IPS DF 19.7 (cell line): ENCODE measurements around the gene ITIH3.

Experiments
- DNase-seq: peaks from one replicate; pipeline ENCODE4 v3.0.0-alpha.2; 2013; ENCODE audit warnings: low read depth, low spot score

The ITIH3 gene

GRCh38 chr3:52795298-52795900 is 803 bp downstream of the ITIH3 start:
- no peak for DNase-seq

DNA sequence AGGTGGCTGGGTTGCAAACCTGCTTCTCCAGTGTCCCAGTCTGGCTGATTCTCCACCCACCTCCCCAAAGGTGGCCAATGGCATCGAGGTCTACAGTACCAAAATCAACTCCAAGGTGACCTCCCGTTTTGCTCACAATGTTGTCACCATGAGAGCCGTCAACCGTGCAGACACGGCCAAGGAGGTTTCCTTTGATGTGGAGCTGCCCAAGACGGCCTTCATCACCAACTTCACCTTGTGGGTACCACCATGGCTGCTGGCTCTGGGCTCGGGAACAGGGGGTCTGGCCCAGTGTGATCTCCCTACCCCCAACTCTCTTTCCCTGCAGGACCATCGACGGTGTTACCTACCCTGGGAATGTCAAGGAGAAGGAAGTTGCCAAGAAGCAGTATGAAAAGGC is 1.8 kb downstream of the ITIH3 start:
- DNase-seq, result no peak

DNA sequence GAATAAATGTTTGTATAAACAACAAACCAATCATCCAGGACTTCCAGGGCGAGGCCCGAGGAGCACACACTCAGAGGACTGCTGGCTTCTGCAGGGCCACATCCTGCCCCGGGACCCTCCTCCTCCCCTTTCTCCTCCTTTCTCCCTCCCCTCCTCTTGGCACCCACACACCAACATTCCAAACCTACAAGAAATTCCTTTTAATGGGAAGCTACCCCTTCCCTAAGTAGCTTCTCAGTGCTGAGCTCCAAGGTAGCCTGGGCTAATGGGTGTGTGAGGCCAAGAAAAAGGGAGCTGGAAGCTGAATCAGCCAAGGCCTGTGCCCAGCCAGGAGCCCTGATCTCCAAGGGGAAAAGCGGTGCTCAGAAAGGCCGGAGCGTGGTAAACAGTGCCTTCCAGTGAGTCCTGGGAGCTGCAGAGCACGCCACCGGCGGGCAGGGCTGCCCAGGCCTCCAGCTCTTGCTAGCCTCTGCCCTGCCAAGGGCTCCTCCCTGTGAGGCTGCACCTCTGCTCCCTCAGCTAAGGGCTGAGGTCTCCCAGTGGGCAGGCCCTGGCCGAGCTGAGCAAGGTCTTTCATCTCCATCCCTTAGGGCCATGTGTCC is 3.9 kb downstream of the ITIH3 start:
- DNase-seq, result no peak

DNA sequence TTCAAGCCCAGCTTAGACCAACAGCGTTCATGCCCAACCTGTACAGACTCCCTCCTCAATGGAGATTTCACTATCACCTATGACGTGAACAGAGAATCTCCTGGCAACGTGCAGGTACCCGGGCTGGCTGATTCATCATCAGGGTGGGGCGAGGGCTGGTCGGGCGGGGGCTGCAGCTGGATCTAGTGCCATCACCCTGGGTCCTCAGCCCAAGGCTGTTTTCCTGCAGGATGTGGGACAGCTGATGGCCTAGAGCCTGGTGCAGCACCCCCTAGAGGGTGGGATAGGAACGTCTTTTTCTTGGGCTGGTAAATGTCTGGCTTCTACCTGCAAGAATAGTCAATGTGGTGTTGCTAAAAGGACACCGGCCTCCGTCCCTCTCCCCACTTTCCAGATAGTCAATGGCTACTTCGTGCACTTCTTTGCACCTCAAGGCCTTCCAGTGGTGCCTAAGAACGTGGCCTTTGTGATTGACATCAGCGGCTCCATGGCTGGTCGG is 4.4 kb downstream of the ITIH3 start:
- DNase-seq, result peak; percentile 45

DNA sequence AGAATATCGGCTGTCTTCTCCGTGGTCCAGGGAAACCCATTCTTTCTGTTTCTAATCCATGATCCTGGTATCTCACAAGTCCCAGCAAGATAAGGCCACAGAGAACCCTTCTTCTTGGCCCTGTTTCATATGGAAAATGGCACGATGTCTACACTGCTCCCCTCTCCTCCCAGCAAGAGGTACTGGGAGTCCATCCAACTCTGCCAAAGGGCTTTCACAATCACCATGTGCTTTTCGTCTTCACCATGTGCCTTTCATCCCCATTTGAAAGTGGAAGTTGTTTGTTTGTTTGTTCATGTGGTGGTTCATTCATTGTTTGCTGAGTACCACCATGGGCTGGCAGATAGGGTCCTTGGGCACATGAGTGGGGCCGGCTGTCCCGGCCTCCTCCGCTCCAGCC is 5.5 kb downstream of the ITIH3 start:
- no peak for DNase-seq

DNA sequence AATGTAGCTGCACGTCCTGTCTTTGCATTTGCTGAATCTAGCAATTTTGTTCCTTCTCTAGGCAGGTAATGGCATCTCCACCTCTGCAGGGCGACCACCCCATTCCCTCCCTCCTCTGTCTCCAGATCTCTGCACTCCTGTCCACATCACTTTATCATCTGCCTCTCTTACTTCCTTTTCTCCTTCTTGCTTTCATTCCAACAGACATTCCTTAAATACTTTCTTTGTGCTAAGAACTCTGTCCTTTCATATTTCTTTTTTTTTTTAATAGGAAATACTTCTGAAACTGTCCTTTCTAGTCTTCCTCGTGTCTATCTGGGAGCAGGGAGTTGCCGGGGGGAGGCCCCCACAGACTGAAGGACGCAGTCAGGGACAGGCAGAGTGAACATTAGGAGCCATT is 7.2 kb downstream of the ITIH3 start:
- DNase-seq, result no peak

DNA sequence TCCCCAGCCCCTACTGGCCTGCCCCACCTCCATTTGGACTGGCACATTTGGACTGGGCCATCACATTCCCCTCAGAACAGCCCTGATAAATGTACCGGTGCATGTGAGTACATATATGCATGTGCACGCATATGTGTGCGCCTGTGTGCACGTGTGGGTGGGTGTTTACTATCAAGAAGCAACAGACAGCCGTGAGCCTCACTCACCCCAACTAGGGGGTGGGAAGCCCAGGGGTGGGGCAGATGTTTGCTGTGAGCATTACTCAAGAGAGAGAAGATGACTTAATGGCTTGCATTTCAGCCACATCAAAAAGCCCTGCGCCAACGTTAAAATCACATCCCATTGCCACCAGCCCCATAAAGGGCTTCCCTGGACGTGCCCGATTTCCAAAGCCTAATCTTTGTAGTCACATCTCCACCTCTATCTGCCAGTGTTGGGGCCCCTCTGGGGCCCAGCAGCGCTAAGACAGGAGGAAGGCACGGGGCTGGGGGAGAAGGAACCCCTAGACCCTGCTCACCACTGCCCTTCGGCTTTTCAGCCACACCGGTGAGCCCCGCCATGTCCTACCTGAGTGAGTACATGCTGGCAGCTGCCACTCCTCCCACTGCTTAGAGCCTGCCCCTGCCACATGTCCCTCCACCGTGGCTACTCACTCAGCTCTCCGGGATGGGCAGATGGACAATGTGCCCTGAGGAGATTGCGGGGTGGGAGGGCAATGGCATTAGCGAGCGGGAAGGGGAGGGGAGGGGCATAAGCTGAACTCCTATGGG is 10.9 kb downstream of the ITIH3 start:
- DNase-seq, result no peak

DNA sequence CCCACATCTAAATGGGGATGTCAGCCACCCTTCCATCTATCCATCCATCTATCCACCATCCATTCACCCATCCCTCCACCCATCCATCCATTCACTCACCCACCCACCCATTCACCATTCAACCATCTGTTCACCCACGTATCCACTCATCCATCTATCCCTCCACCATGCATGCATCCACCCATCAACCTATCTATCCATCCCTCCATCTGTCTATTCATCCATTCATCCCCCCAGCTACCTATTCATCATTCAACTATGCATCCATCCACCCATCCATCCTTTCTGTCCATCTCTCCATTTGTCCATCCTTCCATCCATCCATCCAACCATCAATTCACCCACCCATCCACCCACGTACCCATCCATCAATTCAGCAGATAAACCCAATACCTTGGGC is 14.6 kb downstream of the ITIH3 start:
- no peak for DNase-seq

DNA sequence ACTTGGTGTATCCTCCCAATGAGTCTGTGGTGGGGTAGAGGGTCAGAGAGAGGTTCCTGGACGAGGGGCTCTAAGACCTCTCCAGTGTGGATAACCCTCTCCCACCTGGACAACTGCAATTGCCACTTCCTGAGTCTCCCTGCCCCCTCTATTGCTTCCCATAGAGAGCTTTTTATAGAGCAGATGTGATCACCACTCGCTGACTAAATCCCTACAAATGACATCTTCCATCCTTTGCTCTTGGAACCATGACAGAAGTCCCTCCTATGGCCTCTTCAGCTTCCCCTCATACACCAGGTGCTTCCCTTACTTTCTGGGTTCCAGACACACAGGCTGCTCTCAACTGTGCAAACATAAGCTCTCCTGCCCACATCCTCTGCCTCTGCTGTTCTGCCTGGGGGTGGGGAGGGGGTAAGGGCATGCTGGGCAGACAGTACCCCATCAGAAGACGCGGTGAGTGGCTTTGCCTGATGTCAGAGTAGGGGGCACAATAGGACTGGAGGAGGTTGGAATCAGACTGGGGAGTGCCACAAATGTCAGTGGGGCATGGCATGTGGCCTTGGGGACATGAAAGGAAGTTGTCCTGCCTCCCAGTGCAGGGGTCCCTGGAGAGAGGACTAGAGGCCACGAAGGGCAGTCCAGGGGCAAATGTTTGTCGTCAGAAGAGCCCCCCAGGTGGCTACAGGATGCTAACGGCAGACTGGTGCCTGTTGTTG is 15.2 kb downstream of the ITIH3 start:
- no peak for DNase-seq

GRCh38 chr3:52810923-52811322 is 16.3 kb downstream of the ITIH3 start:
- DNase-seq, result no peak

DNA sequence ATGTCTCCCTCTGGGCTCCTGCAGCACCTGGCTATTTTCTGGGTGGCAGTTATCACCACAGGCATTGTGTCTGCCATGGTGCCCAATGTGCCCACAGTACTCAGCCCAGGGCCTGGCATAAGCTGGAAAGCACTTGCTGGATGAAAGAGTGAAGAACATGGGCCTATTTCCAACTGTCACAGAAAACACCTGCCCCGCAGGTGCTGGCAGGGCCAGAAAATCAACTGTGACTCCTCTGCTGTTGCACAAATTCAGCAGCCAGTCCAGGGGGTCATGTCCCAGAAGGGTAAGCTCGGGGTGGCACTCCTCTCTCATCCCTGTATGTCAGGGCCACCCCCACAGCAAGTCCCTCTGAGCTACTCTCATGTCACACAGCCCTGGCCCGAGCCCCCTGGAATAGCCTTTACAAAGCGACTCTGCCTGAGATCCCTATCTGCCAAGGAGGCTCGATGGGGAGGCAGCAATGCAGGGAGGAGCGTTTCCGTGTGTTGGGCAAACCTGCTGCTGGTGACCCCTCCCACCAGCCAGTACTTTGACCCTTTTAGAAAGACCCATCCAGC is 16.9 kb downstream of the ITIH3 start:
- no peak for DNase-seq

DNA sequence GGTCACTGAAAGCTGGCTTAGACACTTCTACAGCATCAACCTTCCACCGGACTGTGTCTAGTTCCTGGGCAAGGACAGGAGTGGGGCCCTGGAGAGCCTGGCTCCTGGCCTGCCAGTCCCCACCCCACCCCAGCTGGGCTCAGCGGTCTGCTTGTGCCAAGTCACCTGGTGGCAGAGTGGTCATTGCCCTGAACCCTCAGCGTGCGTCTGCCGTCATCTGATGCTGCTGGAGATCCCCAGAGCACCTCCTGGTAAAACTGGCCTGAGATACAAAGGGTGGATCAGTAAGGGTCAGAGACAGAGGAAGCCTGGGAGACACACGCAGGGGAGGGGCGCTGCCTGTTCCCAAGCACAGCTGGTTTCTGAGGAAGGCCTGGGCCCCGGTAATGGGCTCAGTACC is 19.2 kb downstream of the ITIH3 start:
- DNase-seq, result no peak

- DNase-seq, result no peak
These were observed 21.6 kb downstream of the ITIH3 start for GRCh38 chr3:52816199-52816598.

- no peak for DNase-seq
These were observed 22.1 kb downstream of the ITIH3 start for GRCh38 chr3:52816654-52817053.

- DNase-seq, result no peak
These were observed 22.6 kb downstream of the ITIH3 start for GRCh38 chr3:52817221-52817620.

DNA sequence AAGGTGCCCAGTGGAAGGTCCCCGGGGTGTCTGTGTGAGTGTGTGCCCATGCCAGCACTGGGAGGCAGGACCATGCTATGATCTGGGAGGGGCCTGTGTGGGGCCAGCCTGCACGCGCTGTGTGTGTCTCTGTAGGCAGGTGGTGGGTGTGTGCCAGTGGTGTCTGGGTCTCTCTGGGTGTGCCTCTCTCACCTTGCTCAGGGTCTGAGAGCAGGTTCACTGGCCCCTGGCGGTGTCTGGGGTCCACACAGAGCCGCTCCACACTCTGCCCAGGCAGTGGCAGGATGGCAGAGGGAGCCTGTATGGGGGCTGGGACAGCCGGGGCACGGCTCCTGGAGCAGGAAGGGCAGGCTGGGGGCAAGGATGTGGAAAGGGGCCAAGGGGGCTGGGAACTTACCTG is 23.3 kb downstream of the ITIH3 start:
- no peak for DNase-seq

DNA sequence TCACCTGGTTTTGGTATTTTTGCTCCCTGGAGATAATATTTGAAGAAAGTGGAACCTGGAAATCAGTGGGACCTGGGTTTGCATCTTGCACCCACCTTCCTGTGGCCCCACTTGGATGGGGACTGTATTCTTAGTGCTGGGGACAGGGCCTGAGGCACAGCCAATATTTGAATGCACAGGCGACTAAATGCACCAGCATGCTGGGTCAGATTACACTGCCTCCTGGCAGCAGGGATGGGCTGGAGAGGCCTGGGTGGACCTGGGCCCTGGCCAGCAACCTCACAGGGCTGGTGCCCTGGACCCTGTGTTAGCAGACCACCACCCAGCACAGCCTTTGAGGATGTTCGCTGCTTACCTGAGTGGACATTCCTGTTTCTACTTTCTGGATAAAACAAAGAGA is 25.3 kb downstream of the ITIH3 start:
- DNase-seq, result no peak

DNA sequence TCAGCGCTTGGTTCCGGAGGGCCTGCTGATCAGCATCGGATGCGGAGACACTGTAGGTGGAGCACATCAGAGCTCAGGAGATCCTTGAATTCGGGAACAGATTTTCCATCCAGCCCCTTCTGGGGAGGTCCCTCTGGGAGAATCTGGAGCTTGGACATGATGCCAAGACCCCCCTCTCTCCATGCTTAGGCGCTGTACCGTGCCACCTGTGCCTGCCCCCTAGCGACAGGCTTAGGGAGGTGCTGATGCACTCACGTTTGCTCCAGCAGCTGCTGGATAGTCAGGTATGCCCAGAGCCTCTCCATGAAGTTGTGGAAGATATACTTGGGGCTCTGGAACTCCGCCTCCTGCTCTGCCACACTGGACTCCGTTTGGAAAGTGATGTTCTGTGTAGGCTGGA is 26.1 kb downstream of the ITIH3 start:
- DNase-seq, result peak; percentile 38

GRCh38 chr3:52822363-52822762 is 27.8 kb downstream of the ITIH3 start:
- no peak for DNase-seq

DNA sequence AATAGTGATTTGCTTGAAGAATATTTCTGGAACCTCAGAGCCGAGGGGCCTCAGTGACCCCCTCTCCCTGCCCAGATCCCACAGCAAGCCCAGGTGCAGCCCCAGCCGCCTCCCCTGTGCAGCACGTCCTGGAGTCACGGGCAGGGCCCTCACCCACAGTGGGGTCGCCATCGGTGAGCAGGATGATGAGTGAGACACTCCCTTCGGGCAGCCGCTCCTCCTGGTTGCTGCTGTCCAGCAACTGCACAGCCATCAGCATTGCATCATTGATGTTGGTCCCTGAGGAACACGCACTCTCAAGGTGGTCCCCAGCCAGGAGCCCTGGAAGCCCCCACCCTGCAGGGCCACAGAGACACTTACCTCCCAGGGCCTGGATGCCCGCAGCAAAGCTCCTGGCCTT is 29.4 kb downstream of the ITIH3 start:
- no peak for DNase-seq

DNA sequence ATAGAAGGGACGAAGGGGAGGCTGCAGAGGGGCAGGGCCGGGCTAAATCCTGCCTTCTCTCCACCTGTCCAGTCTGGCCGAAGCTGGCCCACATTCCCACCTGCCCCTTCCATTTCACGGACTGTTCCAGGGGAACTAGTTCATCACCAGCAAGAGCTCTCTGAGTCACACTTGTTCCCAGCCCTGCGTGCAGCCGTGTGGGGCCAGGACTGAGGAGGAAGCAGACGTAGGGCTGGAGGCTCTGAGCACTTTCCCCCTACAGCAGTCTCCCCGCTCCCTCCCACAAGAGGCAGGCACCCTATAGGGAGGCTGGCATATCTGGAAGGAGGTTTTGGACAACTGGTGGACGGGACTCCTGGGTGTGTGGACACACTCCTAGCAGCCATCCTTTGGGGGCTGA is 32.8 kb downstream of the ITIH3 start:
- no peak for DNase-seq

DNA sequence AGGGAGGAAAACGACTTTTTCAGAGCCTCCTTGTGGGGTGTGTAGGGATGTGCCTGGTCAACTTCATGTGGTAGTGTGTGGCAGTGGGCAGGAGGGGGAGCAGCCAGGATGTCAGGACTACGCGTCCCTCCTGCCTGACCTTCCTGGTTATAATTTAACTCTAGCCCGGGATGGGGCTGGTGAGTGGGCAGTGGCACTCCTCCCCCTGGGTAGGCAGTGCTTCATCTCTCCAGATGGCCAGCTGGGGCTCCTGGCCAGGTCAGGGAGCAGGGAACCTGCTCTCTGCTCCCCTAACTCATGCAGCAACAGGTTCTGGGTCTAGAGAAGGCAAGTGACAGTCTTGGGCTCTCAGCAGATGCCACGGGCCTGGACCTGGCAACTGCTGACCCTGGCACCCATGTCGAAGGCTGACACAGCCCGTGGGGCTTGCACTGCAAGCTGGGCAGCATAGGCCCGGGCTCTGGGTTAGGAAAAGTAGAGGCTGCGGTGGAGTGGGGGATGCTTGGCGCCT is 33.3 kb downstream of the ITIH3 start:
- no peak for DNase-seq
